CD4-positive, alpha-beta T cell treated with Interleukin-21 for 1 hour (primary cell): ENCODE measurements around the gene CHIC2.
"Not testable (repeated sequence)": the region's sequence is repeated elsewhere in the genome, so short reads cannot be mapped to it uniquely, and the experiment has no call there.

Source experiments
- DNase-seq: peaks from one replicate; pipeline ENCODE4 v3.0.0-alpha.2; 2020

Gene CHIC2

DNA sequence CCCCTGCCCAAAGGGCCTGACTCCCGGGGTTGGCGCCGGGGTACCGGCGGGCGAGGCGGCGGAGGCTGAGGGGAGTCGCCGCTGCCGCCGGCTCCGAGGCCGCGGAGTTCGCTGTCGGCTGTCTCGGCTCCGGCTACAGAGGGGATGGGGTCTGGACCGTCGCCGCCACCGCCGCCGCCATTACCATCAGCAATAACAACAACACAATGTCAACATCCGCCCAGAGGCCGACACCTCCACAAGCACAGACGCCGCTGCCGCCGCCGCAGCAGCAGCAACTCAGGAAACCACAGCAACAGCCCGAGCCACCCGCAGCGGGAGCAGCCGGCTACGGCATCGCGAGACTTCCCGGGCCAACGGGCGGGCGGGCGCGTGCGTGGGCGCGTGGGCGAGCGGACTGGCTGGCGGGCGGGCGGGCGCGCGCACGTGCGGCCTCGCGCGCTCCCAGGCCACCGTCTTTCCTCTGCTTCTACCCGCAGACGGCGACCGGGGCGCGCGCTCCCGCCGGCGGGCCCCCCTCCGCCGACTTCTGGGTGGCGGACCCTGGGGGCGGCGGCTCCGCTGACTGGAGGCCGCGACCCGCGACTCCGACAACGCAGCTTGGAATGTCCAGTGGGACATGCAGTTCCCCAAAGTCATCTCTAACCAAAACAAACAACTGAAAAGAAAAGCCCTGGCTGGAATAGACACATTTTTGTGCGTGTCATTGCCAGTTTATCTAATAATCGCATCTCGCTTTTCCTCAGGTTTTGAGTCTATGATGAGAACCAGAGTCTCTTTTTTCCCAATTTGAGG is at the start of gene CHIC2:
Gene CHIC2 (minus strand): TSS at position 289 of the 795 bp plus-strand sequence. CDS start 305 bp downstream, outside the sequence.
- peak; percentile 97 for DNase-seq

GRCh38 chr4:54113206-54113605 is 48.8 kb upstream of the CHIC2 start:
- DNase-seq = not testable (repeated sequence)

GRCh38 chr4:54110019-54110416 is 45.6 kb upstream of the CHIC2 start:
- DNase-seq = no peak

GRCh38 chr4:54109241-54110018 is 45.0 kb upstream of the CHIC2 start:
- no peak for DNase-seq

- DNase-seq = no peak
These were observed 43.7 kb upstream of the CHIC2 start for GRCh38 chr4:54107951-54108748.

- no peak for DNase-seq
These were observed 40.5 kb upstream of the CHIC2 start for GRCh38 chr4:54104907-54105306.

- no peak for DNase-seq
These were observed 38.8 kb upstream of the CHIC2 start for GRCh38 chr4:54103190-54103574.

DNA sequence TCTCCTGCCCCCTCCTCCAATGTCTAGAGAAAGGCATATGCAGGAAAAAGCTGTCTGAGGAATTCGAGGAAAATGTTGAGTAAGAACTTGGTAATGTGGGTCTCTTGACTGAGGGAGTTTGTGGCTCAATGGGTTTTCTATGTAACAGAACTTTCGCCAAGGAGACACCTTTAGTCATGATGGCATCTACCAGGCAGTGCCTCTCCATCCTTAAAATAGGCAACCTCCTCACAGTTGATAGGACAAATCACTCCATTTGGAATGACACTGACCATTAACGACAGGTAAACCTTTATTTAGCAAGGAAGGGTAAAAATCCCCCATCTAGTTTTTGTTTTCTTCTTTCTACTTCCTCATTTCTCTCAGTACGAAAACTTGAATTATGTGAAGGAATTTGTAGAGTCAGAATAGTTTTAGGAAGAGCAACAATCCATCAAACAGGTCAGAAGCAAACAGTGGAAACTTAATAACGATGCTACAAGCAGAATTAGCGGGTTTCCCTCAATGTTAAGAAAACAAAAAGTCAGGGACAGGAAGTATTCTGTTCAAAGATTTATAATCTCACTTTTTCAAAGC is 38.2 kb upstream of the CHIC2 start:
- DNase-seq = no peak

DNA sequence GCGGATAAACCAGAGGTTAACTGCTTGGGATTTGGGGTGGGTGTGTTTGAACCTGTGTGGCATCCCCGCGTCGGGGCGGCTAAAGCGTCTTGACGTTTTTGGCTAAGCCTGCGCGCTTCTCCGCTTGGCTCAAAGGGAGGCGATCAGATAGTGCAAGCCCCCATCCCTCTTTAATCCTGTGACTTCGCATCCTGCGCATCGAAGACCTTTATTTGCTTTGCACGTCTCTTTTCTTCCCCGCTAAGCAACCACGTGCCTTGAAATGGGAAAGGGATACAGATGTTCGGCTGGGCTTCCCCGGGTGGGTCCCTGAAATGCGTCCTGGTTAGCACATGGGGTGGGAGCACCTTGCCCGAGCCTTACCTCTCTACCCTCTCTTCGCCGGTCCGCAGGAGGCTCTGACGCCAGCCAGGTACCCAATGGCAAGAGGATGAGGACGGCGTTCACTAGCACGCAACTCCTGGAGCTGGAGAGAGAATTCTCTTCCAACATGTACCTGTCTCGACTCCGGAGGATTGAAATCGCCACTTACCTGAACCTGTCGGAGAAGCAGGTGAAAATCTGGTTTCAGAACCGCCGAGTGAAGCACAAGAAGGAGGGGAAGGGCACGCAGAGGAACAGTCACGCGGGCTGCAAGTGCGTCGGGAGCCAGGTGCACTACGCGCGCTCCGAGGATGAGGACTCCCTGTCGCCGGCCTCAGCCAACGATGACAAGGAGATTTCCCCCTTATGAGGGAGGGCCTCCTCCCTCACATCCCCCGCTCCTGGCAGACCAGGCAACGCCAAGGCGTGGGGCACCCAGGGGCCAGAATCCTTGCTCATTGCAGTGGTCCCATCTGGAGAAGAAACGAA is 37.0 kb upstream of the CHIC2 start:
- no peak for DNase-seq

GRCh38 chr4:54100595-54101189 is 36.3 kb upstream of the CHIC2 start:
- no peak for DNase-seq

- no peak for DNase-seq
These were observed 35.6 kb upstream of the CHIC2 start, which contains the start of gene GSX2 for GRCh38 chr4:54099748-54100574. Gene GSX2, plus strand, starts transcription at chr4:54100163. Its CDS starts 182 bp downstream, at chr4:54100345.

DNA sequence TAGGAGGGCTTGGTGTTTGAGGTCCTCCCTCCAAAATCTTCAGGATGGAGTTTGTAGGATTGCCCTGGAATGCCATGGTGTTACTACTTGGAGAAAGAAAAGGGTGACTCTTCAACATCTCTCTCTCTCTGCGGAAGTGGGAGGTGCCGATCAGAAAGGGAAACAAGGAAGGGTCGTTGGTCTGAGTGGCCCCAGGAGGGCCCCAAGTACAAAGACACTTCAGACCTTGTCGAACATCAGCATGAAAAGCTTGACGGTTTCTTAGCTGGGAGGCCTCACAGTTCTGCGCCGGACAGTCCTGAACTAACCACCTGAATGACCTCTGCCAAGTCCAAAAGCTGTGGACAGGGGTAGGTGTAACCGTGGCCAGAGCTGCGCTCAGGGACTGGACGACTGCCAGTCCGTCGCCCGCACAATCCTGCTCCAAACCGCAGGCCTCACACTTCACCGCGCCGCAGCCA is 34.9 kb upstream of the CHIC2 start:
- no peak for DNase-seq

- DNase-seq = no peak
These were observed 34.0 kb upstream of the CHIC2 start for GRCh38 chr4:54098375-54098774.

DNA sequence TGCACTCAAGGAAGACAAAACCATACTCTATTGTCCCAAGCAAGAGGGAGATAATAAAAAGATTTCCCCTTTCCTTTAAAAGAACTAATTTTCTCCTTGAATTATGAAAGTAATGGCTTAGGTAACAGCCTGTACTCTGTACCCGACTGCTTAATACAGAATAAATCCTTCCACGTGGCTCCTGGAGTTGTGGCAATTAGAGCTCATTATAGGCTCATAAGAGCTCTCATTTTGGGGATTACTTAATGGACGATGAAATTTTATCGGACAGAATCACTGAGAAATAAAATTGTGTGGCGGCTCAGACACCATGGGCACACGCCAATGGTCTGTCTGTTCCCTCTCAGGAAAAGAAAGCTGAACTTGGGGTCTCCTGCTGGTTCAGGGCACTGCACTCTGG is 32.7 kb upstream of the CHIC2 start:
- no peak for DNase-seq

DNA sequence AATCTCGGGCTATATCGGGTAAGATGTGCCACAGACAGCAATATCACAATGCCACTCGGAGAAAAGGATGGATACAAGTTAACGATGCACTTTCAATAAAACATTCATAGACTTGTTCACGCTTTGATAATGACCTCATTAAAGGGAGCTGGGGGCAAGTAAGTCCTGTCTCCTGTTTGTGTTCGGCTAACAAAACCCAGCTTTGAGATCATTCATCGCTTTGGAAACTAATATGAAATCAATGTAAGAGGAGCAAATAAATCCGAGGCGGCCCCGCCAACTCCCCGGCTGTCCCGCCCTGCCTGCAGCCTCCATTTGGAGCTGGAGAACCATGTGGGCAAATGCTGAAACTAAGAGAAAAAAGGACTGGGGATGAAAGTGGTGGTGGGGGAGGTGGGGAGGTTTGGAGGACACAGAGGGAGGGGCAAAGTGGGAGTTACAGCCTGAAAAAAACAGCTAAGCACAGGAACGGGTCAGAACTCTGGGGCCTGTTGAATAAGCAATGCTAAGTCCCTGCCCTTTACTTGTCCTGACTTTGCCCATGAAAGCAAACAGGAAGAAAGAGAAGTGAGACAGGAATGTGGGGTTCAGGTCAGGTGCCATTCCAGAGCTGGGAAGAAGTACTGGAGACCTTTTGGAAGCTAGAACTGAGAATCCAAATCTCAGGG is 32.0 kb upstream of the CHIC2 start:
- DNase-seq = no peak

DNA sequence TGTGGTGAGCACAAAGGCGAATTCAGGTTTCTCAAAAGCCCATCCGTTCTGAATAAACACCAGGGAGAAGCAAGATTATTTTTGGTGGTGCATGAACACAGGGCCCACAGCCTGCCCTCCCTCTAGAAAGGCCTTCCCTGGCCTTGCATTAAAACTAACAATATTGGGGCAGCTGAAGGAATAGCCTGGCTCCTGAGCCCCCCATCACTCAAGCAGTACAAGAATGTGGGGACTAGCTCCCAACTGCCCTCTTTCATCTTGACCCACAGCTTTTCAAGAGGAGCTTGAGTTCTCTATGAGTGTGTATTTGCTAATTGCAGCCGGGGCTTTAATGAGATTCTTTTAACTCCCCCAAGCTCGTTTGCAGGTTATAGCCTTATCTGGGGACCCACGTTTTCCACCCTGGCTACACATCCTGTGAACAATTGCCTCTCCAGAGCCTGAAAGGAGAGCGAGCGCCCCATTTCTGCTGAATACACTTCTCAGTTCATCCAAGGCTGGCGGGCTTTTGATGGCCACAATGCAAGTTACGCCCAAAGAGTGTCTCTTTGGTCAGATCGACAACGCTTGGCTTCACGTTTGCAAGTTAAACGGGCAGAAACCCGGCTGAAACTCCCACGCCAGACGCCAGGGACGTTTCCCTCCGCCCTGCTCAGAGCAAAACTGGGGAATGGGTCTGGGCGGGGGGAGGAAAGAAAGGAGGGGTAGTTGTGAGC is 30.9 kb upstream of the CHIC2 start:
- DNase-seq = no peak

DNA sequence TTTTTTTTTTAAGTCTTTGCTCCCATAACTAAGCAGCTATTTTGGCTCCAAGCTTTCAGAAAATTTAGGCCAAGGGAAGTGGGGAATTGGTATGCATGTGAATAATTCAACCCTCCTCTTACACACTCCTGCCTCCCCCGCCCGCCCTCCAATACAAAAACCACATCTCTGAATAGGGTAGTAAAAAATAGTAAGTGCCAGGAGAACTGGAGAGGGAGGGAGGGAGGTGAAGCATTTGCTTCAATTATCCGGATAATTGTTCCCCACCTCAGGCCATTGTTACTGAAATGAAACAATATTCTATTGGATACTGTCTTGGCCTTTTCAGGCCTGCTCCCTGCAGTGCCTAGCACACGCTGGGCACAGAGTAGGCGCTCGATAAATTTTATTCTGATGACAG is 30.0 kb upstream of the CHIC2 start:
- DNase-seq = no peak

DNA sequence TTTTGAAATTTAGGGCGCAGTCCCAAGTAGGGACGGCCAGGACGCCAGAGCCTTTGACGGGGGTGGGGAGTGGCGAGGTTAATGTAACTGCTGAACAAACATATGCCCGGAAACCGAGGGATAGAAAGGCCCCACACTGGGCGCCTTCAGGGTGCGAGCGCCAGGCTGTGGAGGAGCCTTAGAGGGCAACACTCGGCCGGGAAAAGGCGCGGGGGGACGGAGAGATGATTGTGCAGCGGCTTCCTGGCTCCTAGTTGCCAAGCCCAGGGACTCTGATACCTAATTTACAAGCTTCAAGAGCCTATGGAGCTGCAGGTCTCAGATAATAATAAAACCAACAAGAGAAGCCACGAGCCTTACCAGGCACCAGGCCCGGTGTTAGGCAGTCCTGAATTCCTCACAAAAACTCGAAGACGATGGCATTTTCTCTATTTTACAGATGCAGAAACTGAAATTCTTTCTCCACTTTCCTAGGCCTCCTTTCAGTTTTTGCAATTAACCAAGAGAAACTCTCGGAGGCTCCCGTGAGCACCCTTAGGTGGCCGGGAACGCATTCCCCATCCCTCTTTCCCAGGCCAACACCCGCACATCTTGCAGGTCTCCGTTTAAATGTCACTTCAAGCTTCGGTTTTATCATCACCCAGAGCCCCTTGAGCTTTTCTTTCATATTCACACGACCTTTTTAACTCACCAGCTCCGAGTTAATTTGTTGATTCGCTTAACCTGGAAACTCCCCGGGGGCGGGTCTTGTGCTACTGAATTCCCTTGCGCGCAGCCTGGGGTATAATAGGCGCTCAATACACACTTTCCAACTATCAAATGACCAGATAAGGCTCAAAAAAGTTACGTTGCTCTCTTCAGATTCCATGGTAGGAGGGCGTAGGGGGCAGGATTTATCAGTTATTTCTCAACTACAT is 29.2 kb upstream of the CHIC2 start:
- DNase-seq = no peak
